PC-9 (cell line): Measurements from ENCODE around the gene CTPS2.

Experiments
- EZH2 ChIP-seq: fragments of 200-600 bp; sonication (generic); IDR thresholded peaks from 2 replicates; pipeline ENCODE4 v1.8.0; 2017; ENCODE audit warnings: antibody characterized with exemption, low read depth
- TF ChIP-seq, protein P1 (sequence below): fragments of 200-600 bp; sonication (generic); conservative IDR thresholded peaks from 2 replicates; pipeline ENCODE4 v1.6.1; 2017; ENCODE audit warnings: mixed run types, antibody characterized with exemption, mild to moderate bottlenecking, moderate library complexity

DNA sequence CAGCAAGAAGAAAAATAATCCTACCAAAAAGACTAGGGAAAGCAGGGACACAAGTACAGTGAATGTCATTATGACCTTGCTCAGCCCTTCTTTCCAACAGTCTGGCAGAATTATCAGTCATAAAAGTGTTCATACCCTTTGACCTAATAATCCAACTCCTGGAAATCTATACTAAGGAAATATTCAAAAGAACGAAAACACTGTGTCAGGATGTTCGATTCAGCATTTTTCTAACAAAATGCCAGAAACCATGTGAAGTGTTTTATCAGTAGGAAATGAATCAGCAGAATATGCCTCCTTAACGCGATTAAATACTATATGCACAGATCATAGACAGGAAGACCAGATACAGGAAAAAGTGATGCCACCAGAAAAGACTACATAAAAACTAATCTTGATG lies 78.7 kb downstream of the CTPS2 start:
- TF ChIP-seq, protein P1, sequence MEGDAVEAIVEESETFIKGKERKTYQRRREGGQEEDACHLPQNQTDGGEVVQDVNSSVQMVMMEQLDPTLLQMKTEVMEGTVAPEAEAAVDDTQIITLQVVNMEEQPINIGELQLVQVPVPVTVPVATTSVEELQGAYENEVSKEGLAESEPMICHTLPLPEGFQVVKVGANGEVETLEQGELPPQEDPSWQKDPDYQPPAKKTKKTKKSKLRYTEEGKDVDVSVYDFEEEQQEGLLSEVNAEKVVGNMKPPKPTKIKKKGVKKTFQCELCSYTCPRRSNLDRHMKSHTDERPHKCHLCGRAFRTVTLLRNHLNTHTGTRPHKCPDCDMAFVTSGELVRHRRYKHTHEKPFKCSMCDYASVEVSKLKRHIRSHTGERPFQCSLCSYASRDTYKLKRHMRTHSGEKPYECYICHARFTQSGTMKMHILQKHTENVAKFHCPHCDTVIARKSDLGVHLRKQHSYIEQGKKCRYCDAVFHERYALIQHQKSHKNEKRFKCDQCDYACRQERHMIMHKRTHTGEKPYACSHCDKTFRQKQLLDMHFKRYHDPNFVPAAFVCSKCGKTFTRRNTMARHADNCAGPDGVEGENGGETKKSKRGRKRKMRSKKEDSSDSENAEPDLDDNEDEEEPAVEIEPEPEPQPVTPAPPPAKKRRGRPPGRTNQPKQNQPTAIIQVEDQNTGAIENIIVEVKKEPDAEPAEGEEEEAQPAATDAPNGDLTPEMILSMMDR: no peak
- TF ChIP-seq EZH2: no peak
